Right lobe of liver (tissue), 6 donors: ENCODE data around the gene PRRX1. TPM values are rescaled to one million over a fixed set of nuclear protein-coding genes. Genes with fewer than 3 reads are reported as not detected.

Source experiments
- ATAC-seq, 4 donors: fragments of 200-7000 bp; cut with Tn5 transposase; one replicate each; pipeline ENCODE4 v1.9.1; 2020; ENCODE audit warnings: mild to moderate bottlenecking in 4 of 4, moderate library complexity in 4 of 4
- DNase-seq, 3 donors: peaks; one replicate each; pipeline ENCODE4 v3.0.0-alpha.2; 2020
- H3K27ac ChIP-seq, 3 donors: fragments of 200-600 bp; one replicate each; pipeline ENCODE4 v1.8.0; 2022
- H3K27me3 ChIP-seq, 2 donors: fragments of 200-600 bp; one replicate each; pipeline ENCODE4 v1.8.0; 2022
- H3K36me3 ChIP-seq, 4 donors: fragments of 200-600 bp; sonication (generic) in 1 of 4; one replicate each; pipeline versions ENCODE4 v1.5.1 to v1.8.0; 2017 to 2022; ENCODE audit warnings: control low read depth in 1 of 4
- H3K4me1 ChIP-seq, 4 donors: fragments of 200-600 bp; sonication (generic) in 1 of 4; one replicate each; pipeline versions ENCODE4 v1.5.1 to v1.8.0; 2017 to 2022; ENCODE audit warnings: control low read depth in 1 of 4
- H3K4me3 ChIP-seq, 3 donors: fragments of 200-600 bp; one replicate each; pipeline ENCODE4 v1.8.0; 2022
- H3K9me3 ChIP-seq, 4 donors: fragments of 200-600 bp; sonication (generic) in 1 of 4; one replicate each; pipeline versions ENCODE4 v1.5.1 to v1.8.0; 2017 to 2022; ENCODE audit warnings: control low read depth in 1 of 4
- CTCF ChIP-seq, 4 donors: fragments of 200-600 bp in 3 of 4; fragments of 450-650 bp in 1 of 4; IDR thresholded peaks; one replicate each; pipeline versions ENCODE4 v1.5.1 to v1.8.0; 2016 to 2022; ENCODE audit warnings: antibody characterized with exemption in 4 of 4, mild to moderate bottlenecking in 2 of 4
- POLR2A ChIP-seq: fragments of 450-650 bp; IDR thresholded peaks from one replicate; pipeline ENCODE4 v1.6.1; 2017; ENCODE audit warnings: antibody characterized with exemption, mild to moderate bottlenecking
- WGBS: methylation state at CpG from one replicate; pipeline ENCODE4 v1.1.6; 2018; ENCODE audit warnings: low coverage, low lambda C conversion rate; ENCODE audit not compliant: insufficient coverage; ENCODE audit errors: missing lambda C conversion rate; 5-methylcytosine and 5-hydroxymethylcytosine counted together
- intact Hi-C, 2 donors: fragments of 100-400 bp; cut with DNase I; formaldehyde crosslinking; loops; one replicate each; pipeline versions ENCODE4 v1.11.2 to v1.14.1; 2022
- total RNA-seq, 6 experiments: library from RNA; depleted of rRNA in 2 of 6; stranded (reverse); fragments of >200 nt in 2 of 6; fragmentation: NEBNext Ultra II Directional in 3 of 6; extraction: Animal tissue kit (Norgen Biotek cat#: 25700) in 3 of 6; gene quantifications; one replicate each; pipeline versions ENCODE4 v1.1.0 to v1.2.4, GENCODE V29; 2016 to 2023
- donor health status: DM: no; HTN: yes; CAD: no.
- donor health status: DM: no; HTN: no; CAD: no.
- donor health status: DM: no; HTN: no; CAD: no.
- donor health status: DM: no; HTN: yes; CAD: no.
- donor health status: DM: no; HTN: yes; CAD: no.

Gene PRRX1
- total RNA-seq, 6 experiments from 2014 or later, result 0.05 to 0.55 (median 0.18) TPM

- H3K36me3 ChIP-seq, result no peaks in the 10 kb centered on the region
- no peak overlapping the region for H3K4me3 ChIP-seq
- intact Hi-C loops, result no loop called here
- no peaks in the 10 kb centered on the region for H3K27me3 ChIP-seq
- no peaks in the 10 kb centered on the region for H3K9me3 ChIP-seq
- DNase-seq (no peak), ATAC-seq (no peak)
- no peak for TF ChIP-seq POLR2A
- no peaks in the 10 kb centered on the region for H3K4me1 ChIP-seq
- no peak overlapping the region for H3K27ac ChIP-seq
Observed at GRCh38 chr1:170634824-170635410, 29.0 kb upstream of the PRRX1 start.

- no peak for DNase-seq
- Histone ChIP-seq H3K9me3 (no peaks in the 10 kb centered on the region), H3K27ac (no peak overlapping the region), H3K27me3 (no peaks in the 10 kb centered on the region), H3K36me3 (no peaks in the 10 kb centered on the region), H3K4me3 (no peak overlapping the region), H3K4me1 (no peaks in the 10 kb centered on the region)
- no peak for ATAC-seq
- intact Hi-C loops, result no loop called here
- TF ChIP-seq CTCF (IDR thresholded peaks at IDR 0.05) (no peak), POLR2A (no peak)
Observed at GRCh38 chr1:170640581-170640980, 23.4 kb upstream of the PRRX1 start.

GRCh38 chr1:170657275-170657853 is 6.6 kb upstream of the PRRX1 start:
- DNase-seq (no peak), ATAC-seq (no peak)
- Histone ChIP-seq H3K9me3 (no peaks in the 10 kb centered on the region), H3K27ac (no peak overlapping the region), H3K4me1 (peaks cover 0 to 11% (median 0%) of the 10 kb centered on the region in 4 donors), H3K27me3 (peaks cover 0 to 27% of the 10 kb centered on the region in 2 donors), H3K4me3 (no peak overlapping the region), H3K36me3 (no peaks in the 10 kb centered on the region)
- WGBS, result 13% methylated on average over 3 of the region's 4 CpGs
- no peak for TF ChIP-seq POLR2A
- TF ChIP-seq CTCF (IDR thresholded peaks at IDR 0.05), result no peak
- intact Hi-C loops, result no loop called here

- intact Hi-C loops, result no loop called here
- DNase-seq (no peak), ATAC-seq (no peak)
- Histone ChIP-seq H3K4me1 (peaks cover 0 to 16% (median 0%) of the 10 kb centered on the region in 4 donors), H3K9me3 (no peaks in the 10 kb centered on the region), H3K27me3 (peaks cover 0 to 36% of the 10 kb centered on the region in 2 donors), H3K4me3 (no peak overlapping the region), H3K27ac (no peak overlapping the region), H3K36me3 (no peaks in the 10 kb centered on the region)
- 30% methylated on average over 11 of the region's 13 CpGs for WGBS
- no peak for TF ChIP-seq POLR2A
- no peak for TF ChIP-seq CTCF (IDR thresholded peaks at IDR 0.05)
Observed at GRCh38 chr1:170659399-170660035, 4.4 kb upstream of the PRRX1 start.

- 4% methylated on average over 12 of the region's 25 CpGs for WGBS
- TF ChIP-seq CTCF (IDR thresholded peaks at IDR 0.05), result no peak
- TF ChIP-seq POLR2A, result no peak
- Histone ChIP-seq H3K27ac (no peak overlapping the region), H3K36me3 (no peaks in the 10 kb centered on the region), H3K9me3 (no peaks in the 10 kb centered on the region), H3K4me3 (no peak overlapping the region), H3K4me1 (peaks cover 0 to 22% (median 0%) of the 10 kb centered on the region in 4 donors), H3K27me3 (peaks cover 0 to 38% of the 10 kb centered on the region in 2 donors)
- DNase-seq (no peak), ATAC-seq (no peak)
- intact Hi-C loops, result no loop called here
Observed at GRCh38 chr1:170660281-170660713, 3.6 kb upstream of the PRRX1 start.
